SK-N-SH (cell line): ENCODE data around the gene CPED1.

Experiments
- CHD2 ChIP-seq: fragments of 150-350 bp; IDR thresholded peaks from 2 replicates; pipeline ENCODE4 v1.6.1; 2018; ENCODE audit warnings: low read length; ENCODE audit not compliant: partially characterized antibody
- EP300 ChIP-seq, 2 experiments: IDR thresholded peaks; 2 replicates each; pipeline versions ENCODE4 v1.4.0 to v1.6.1; 2012; ENCODE audit warnings: borderline replicate concordance in 1 of 2, low read depth in 1 of 2, low read length in 1 of 2
- EZH2phosphoT487 ChIP-seq: fragments of 200-600 bp; sonication (generic); IDR thresholded peaks from 2 replicates; pipeline ENCODE4 v1.6.1; 2017; ENCODE audit warnings: low read depth, mixed run types, mild to moderate bottlenecking, antibody characterized with exemption, moderate library complexity, borderline replicate concordance
- FOXJ3 ChIP-seq: sonication (generic); formaldehyde crosslinking; IDR thresholded peaks from 2 replicates; pipeline ENCODE4 v1.5.1; 2020; ENCODE audit warnings: mild to moderate bottlenecking, missing genetic modification reagents
- JUND ChIP-seq: IDR thresholded peaks from 2 replicates; pipeline ENCODE4 v1.4.0; 2012
- RAD21 ChIP-seq: IDR thresholded peaks from 2 replicates; pipeline ENCODE4 v1.6.1; 2012; ENCODE audit warnings: mild to moderate bottlenecking, low read length
- SIN3A ChIP-seq: IDR thresholded peaks from 2 replicates; pipeline ENCODE4 v1.6.1; 2012; ENCODE audit warnings: low read depth, mild to moderate bottlenecking, low read length, moderate library complexity, borderline replicate concordance
- TCF12 ChIP-seq: IDR thresholded peaks from 2 replicates; pipeline ENCODE4 v1.4.0; 2012
- TF ChIP-seq, protein P1 (sequence below): fragments of 200-600 bp; sonication (generic); IDR thresholded peaks from 2 replicates; pipeline ENCODE4 v1.6.1; 2017; ENCODE audit warnings: antibody characterized with exemption, mild to moderate bottlenecking, moderate library complexity
- TF ChIP-seq, protein P2 (sequence below): IDR thresholded peaks from 2 replicates; pipeline ENCODE4; 2012
- TF ChIP-seq, protein P3 (sequence below): fragments of 150-350 bp; IDR thresholded peaks from 2 replicates; pipeline ENCODE4 v1.6.1; 2017; ENCODE audit warnings: antibody characterized with exemption, low read length, low read depth, borderline replicate concordance
- TF ChIP-seq, protein P4 (sequence below): IDR thresholded peaks from 2 replicates; pipeline ENCODE4 v1.6.1; 2012; ENCODE audit warnings: mild to moderate bottlenecking, low read depth, low read length, moderate library complexity

DNA sequence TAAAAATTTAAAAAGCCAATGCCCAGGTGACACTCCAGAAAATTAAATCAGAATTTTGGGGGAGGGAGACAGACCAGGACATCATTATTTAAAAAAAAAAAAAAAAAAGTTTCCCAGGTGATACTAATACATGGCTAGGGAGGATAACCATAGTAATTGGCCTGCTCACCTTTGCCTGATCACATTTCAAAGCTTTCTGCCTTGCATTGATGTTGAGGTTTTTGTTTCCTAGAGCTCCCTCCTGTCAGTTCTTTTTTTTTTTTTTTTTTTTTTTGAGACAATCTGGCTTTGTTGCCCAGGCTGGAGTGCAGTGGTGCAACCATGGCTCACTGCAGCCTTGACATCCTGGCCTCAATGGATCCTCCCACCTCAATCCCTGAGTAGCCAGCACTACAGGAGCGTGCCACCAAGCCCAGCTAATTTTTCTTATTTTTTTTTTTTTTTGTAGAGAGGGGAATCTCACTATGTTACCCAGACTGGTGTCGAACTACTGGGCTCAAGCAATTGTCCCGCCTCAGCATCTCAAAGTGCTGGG lies 38.1 kb downstream of the CPED1 start:
- TF ChIP-seq SIN3A (no peak), RAD21 (no peak), EP300 (IDR thresholded peaks at IDR 0.05; ENCODE audit: borderline replicate concordance in 1 of 2, low read depth in 1 of 2, low read length in 1 of 2) (no peak), JUND (no peak), CHD2 (no peak), EZH2phosphoT487 (no peak), TCF12 (no peak), FOXJ3 (CRISPR knock-in tag) (no peak)
- TF ChIP-seq, protein P1, sequence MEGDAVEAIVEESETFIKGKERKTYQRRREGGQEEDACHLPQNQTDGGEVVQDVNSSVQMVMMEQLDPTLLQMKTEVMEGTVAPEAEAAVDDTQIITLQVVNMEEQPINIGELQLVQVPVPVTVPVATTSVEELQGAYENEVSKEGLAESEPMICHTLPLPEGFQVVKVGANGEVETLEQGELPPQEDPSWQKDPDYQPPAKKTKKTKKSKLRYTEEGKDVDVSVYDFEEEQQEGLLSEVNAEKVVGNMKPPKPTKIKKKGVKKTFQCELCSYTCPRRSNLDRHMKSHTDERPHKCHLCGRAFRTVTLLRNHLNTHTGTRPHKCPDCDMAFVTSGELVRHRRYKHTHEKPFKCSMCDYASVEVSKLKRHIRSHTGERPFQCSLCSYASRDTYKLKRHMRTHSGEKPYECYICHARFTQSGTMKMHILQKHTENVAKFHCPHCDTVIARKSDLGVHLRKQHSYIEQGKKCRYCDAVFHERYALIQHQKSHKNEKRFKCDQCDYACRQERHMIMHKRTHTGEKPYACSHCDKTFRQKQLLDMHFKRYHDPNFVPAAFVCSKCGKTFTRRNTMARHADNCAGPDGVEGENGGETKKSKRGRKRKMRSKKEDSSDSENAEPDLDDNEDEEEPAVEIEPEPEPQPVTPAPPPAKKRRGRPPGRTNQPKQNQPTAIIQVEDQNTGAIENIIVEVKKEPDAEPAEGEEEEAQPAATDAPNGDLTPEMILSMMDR: no peak
- TF ChIP-seq, protein P2, sequence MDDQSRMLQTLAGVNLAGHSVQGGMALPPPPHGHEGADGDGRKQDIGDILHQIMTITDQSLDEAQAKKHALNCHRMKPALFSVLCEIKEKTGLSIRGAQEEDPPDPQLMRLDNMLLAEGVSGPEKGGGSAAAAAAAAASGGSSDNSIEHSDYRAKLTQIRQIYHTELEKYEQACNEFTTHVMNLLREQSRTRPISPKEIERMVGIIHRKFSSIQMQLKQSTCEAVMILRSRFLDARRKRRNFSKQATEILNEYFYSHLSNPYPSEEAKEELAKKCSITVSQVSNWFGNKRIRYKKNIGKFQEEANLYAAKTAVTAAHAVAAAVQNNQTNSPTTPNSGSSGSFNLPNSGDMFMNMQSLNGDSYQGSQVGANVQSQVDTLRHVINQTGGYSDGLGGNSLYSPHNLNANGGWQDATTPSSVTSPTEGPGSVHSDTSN: no peak
- TF ChIP-seq, protein P3, sequence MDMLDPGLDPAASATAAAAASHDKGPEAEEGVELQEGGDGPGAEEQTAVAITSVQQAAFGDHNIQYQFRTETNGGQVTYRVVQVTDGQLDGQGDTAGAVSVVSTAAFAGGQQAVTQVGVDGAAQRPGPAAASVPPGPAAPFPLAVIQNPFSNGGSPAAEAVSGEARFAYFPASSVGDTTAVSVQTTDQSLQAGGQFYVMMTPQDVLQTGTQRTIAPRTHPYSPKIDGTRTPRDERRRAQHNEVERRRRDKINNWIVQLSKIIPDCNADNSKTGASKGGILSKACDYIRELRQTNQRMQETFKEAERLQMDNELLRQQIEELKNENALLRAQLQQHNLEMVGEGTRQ: no peak
- TF ChIP-seq, protein P4, sequence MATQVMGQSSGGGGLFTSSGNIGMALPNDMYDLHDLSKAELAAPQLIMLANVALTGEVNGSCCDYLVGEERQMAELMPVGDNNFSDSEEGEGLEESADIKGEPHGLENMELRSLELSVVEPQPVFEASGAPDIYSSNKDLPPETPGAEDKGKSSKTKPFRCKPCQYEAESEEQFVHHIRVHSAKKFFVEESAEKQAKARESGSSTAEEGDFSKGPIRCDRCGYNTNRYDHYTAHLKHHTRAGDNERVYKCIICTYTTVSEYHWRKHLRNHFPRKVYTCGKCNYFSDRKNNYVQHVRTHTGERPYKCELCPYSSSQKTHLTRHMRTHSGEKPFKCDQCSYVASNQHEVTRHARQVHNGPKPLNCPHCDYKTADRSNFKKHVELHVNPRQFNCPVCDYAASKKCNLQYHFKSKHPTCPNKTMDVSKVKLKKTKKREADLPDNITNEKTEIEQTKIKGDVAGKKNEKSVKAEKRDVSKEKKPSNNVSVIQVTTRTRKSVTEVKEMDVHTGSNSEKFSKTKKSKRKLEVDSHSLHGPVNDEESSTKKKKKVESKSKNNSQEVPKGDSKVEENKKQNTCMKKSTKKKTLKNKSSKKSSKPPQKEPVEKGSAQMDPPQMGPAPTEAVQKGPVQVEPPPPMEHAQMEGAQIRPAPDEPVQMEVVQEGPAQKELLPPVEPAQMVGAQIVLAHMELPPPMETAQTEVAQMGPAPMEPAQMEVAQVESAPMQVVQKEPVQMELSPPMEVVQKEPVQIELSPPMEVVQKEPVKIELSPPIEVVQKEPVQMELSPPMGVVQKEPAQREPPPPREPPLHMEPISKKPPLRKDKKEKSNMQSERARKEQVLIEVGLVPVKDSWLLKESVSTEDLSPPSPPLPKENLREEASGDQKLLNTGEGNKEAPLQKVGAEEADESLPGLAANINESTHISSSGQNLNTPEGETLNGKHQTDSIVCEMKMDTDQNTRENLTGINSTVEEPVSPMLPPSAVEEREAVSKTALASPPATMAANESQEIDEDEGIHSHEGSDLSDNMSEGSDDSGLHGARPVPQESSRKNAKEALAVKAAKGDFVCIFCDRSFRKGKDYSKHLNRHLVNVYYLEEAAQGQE: no peak
